Ectodermal cell (in vitro differentiated cells): ENCODE data around the gene POLRMT.

ENCODE experiments used
- H3K27ac ChIP-seq: 2 replicates; pipeline ENCODE4 v1.7.0; 2013; ENCODE audit warnings: mild to moderate bottlenecking, low read depth, low read length; ENCODE audit not compliant: insufficient read depth, poor library complexity, severe bottlenecking
- H3K27me3 ChIP-seq: 2 replicates; pipeline ENCODE4 v1.7.0; 2013; ENCODE audit warnings: mild to moderate bottlenecking, low read length; ENCODE audit not compliant: insufficient read depth, control insufficient read depth, poor library complexity, severe bottlenecking
- H3K36me3 ChIP-seq: one replicate; pipeline ENCODE4 v1.7.0; 2013; ENCODE audit warnings: low read length; ENCODE audit not compliant: control insufficient read depth, insufficient read depth
- H3K4me1 ChIP-seq: one replicate; pipeline ENCODE4 v1.7.0; 2013; ENCODE audit warnings: low read length; ENCODE audit not compliant: control insufficient read depth, insufficient read depth
- H3K4me3 ChIP-seq: 2 replicates; pipeline ENCODE4 v1.7.0; 2013; ENCODE audit warnings: low read depth, low read length, control low read depth; ENCODE audit not compliant: insufficient read depth
- H3K9me3 ChIP-seq: 2 replicates; pipeline ENCODE4 v1.7.0; 2013; ENCODE audit warnings: mild to moderate bottlenecking, low read length, moderate library complexity; ENCODE audit not compliant: control insufficient read depth
- WGBS, 2 experiments: methylation state at CpG; one replicate each; pipeline ENCODE4 v1.1.7; 2013; ENCODE audit warnings: missing lambda C conversion rate in 2 of 2; 5-methylcytosine and 5-hydroxymethylcytosine counted together

Gene POLRMT

GRCh38 chr19:618247-618619, 15.1 kb downstream of the POLRMT start:
- peaks cover 5% of the 10 kb centered on the region for H3K27me3 ChIP-seq
- no peaks in the 10 kb centered on the region for H3K9me3 ChIP-seq
- no peak overlapping the region for H3K27ac ChIP-seq
- H3K4me3 ChIP-seq: no peak overlapping the region
- 95 to 96% methylated on average over 19 of the region's 19 CpGs for WGBS, 2 experiments
- no peaks in the 10 kb centered on the region for H3K4me1 ChIP-seq
- H3K36me3 ChIP-seq: peaks cover 25% of the 10 kb centered on the region

GRCh38 chr19:617551-618246, 15.6 kb downstream of the POLRMT start:
- H3K27ac ChIP-seq: no peak overlapping the region
- H3K36me3 ChIP-seq: peaks cover 25% of the 10 kb centered on the region
- H3K4me1 ChIP-seq: no peaks in the 10 kb centered on the region
- H3K4me3 ChIP-seq: no peak overlapping the region
- peaks cover 5% of the 10 kb centered on the region for H3K27me3 ChIP-seq
- H3K9me3 ChIP-seq: no peaks in the 10 kb centered on the region
- WGBS, 2 experiments: 95% methylated on average over 28 to 29 of the region's 29 CpGs

GRCh38 chr19:616747-617526, 16.4 kb downstream of the POLRMT start:
- Histone ChIP-seq H3K9me3 (no peaks in the 10 kb centered on the region), H3K27ac (no peak overlapping the region), H3K36me3 (peaks cover 25% of the 10 kb centered on the region), H3K4me1 (no peaks in the 10 kb centered on the region), H3K27me3 (peaks cover 5% of the 10 kb centered on the region), H3K4me3 (no peak overlapping the region)
- WGBS, 2 experiments: 95% methylated on average over 58 of the region's 58 CpGs

- H3K36me3 ChIP-seq: peaks cover 25% of the 10 kb centered on the region
- no peak overlapping the region for H3K4me3 ChIP-seq
- no peaks in the 10 kb centered on the region for H3K9me3 ChIP-seq
- H3K27me3 ChIP-seq: peaks cover 5% of the 10 kb centered on the region
- H3K27ac ChIP-seq: no peak overlapping the region
- WGBS, 2 experiments: 57 to 58% methylated on average over 74 to 87 of the region's 97 CpGs
- no peaks in the 10 kb centered on the region for H3K4me1 ChIP-seq
These were observed 17.2 kb downstream of the POLRMT start for GRCh38 chr19:616062-616700.

GRCh38 chr19:615619-616018, 17.7 kb downstream of the POLRMT start:
- Histone ChIP-seq H3K27me3 (peaks cover 5% of the 10 kb centered on the region), H3K36me3 (peaks cover 25% of the 10 kb centered on the region), H3K4me3 (no peak overlapping the region), H3K9me3 (no peaks in the 10 kb centered on the region), H3K27ac (no peak overlapping the region), H3K4me1 (peaks cover 3% of the 10 kb centered on the region)
- WGBS, 2 experiments: 73 to 80% methylated on average over 33 of the region's 33 CpGs

- peaks cover 12% of the 10 kb centered on the region for H3K36me3 ChIP-seq
- H3K27ac ChIP-seq: no peak overlapping the region
- H3K4me1 ChIP-seq: peaks cover 3% of the 10 kb centered on the region
- peaks cover 5% of the 10 kb centered on the region for H3K27me3 ChIP-seq
- H3K9me3 ChIP-seq: no peaks in the 10 kb centered on the region
- WGBS, 2 experiments: 95% methylated on average over 54 of the region's 54 CpGs
- no peak overlapping the region for H3K4me3 ChIP-seq
These were observed 19.4 kb downstream of the POLRMT start for GRCh38 chr19:613732-614567.

- Histone ChIP-seq H3K4me3 (no peak overlapping the region), H3K9me3 (no peaks in the 10 kb centered on the region), H3K4me1 (peaks cover 3% of the 10 kb centered on the region), H3K36me3 (peaks cover 8% of the 10 kb centered on the region), H3K27me3 (peaks cover 5% of the 10 kb centered on the region), H3K27ac (no peak overlapping the region)
- WGBS, 2 experiments: 93 to 95% methylated on average over 33 of the region's 33 CpGs
These were observed 20.4 kb downstream of the POLRMT start for GRCh38 chr19:612941-613340.

GRCh38 chr19:611481-611868, 21.9 kb downstream of the POLRMT start:
- Histone ChIP-seq H3K36me3 (peaks cover 7% of the 10 kb centered on the region), H3K27me3 (peaks cover 5% of the 10 kb centered on the region), H3K9me3 (no peaks in the 10 kb centered on the region), H3K27ac (no peak overlapping the region), H3K4me1 (peaks cover 3% of the 10 kb centered on the region), H3K4me3 (no peak overlapping the region)
- WGBS, 2 experiments: 87 to 90% methylated on average over 13 of the region's 13 CpGs

GRCh38 chr19:610801-611480, 22.4 kb downstream of the POLRMT start:
- Histone ChIP-seq H3K27me3 (peaks cover 5% of the 10 kb centered on the region), H3K4me3 (no peak overlapping the region), H3K9me3 (no peaks in the 10 kb centered on the region), H3K36me3 (peaks cover 7% of the 10 kb centered on the region), H3K4me1 (peaks cover 3% of the 10 kb centered on the region), H3K27ac (no peak overlapping the region)
- 66 to 73% methylated on average over 36 of the region's 36 CpGs for WGBS, 2 experiments
